Measurements from ENCODE around the gene OPCML. TPM values are rescaled to one million over a fixed set of nuclear protein-coding genes. Genes with fewer than 3 reads are reported as not detected.

OPCML gene
- polyA plus RNA-seq, 3 donors: not detected

DNA sequence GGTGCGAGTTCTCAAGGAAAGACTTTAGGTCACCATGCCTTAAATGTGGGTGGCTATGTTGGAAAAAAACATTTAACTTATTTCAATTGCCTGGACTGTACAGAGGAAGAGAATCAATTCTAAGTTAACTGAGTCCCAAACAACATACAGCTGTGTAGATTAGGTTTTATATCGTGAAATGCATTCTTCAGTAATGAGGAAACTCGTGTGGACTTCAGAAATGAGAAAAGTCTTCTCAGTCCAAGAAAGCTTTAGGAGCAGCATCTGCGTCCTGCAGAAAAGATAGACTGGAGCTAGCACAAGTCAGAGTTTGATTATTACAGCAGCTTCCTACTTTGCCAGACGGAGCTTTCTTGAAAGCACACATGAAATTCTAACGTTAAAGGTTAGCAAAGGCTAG, 673.0 kb downstream of the OPCML start:
- H3K4me3 ChIP-seq (replicated peaks in 1 of 3; ENCODE audit: low read depth in 2 of 3, low read length in 3 of 3): no peak overlapping the region
- no peaks in the 10 kb centered on the region for H3K36me3 Mint-ChIP-seq
- H3K9me3 ChIP-seq (replicated peaks in 1 of 2; ENCODE audit: control insufficient read depth in 1 of 2, insufficient read depth in 1 of 2, low read length in 2 of 2): peaks cover 5 to 8% of the 10 kb centered on the region in 2 donors
- H3K27ac Mint-ChIP-seq: no peak overlapping the region
- TF ChIP-seq, protein P1, sequence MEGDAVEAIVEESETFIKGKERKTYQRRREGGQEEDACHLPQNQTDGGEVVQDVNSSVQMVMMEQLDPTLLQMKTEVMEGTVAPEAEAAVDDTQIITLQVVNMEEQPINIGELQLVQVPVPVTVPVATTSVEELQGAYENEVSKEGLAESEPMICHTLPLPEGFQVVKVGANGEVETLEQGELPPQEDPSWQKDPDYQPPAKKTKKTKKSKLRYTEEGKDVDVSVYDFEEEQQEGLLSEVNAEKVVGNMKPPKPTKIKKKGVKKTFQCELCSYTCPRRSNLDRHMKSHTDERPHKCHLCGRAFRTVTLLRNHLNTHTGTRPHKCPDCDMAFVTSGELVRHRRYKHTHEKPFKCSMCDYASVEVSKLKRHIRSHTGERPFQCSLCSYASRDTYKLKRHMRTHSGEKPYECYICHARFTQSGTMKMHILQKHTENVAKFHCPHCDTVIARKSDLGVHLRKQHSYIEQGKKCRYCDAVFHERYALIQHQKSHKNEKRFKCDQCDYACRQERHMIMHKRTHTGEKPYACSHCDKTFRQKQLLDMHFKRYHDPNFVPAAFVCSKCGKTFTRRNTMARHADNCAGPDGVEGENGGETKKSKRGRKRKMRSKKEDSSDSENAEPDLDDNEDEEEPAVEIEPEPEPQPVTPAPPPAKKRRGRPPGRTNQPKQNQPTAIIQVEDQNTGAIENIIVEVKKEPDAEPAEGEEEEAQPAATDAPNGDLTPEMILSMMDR (IDR thresholded peaks at IDR 0.05): no peak
- H4K20me1 ChIP-seq (ENCODE audit: insufficient read depth, low read length): no peaks in the 10 kb centered on the region
- H3K9ac ChIP-seq (ENCODE audit: insufficient read depth, low read length, poor library complexity, severe bottlenecking): no peak overlapping the region
- no peaks in the 10 kb centered on the region for H3K4me1 ChIP-seq (ENCODE audit: control insufficient read depth in 1 of 2, insufficient read depth in 2 of 2, low read length in 2 of 2)
- no peak overlapping the region for H2AFZ ChIP-seq (ENCODE audit: insufficient read depth, low read depth, low read length, poor library complexity, severe bottlenecking)
- H3K27ac ChIP-seq (ENCODE audit: low read depth in 1 of 2, low read length in 2 of 2): no peak overlapping the region
- H3K79me2 ChIP-seq (ENCODE audit: insufficient read depth, low read length): no peaks in the 10 kb centered on the region
- H3K27me3 Mint-ChIP-seq (ENCODE audit: low read depth in 3 of 3): no peaks in the 10 kb centered on the region
- H3K27me3 ChIP-seq (ENCODE audit: control insufficient read depth in 2 of 2, insufficient read depth in 2 of 2, low read length in 2 of 2): no peaks in the 10 kb centered on the region
- no peak for DNase-seq
- no peaks in the 10 kb centered on the region for H3K4me1 Mint-ChIP-seq
- intact Hi-C loops (cut with micrococcal nuclease): no loop called here
- H3K9me3 Mint-ChIP-seq: peaks cover 2 to 9% (median 4%) of the 10 kb centered on the region in 7 donors
- H3K4me2 ChIP-seq (replicated peaks; ENCODE audit: extremely low read depth, low read length, poor library complexity, severe bottlenecking): no peak overlapping the region
- H3K4me3 Mint-ChIP-seq: no peak overlapping the region
- H3K36me3 ChIP-seq (replicated peaks in 1 of 2; ENCODE audit: control insufficient read depth in 1 of 2, insufficient read depth in 2 of 2, low read length in 2 of 2): no peaks in the 10 kb centered on the region
- WGBS (ENCODE audit: insufficient coverage): 78% methylated on average over 3 of the region's 6 CpGs

DNA sequence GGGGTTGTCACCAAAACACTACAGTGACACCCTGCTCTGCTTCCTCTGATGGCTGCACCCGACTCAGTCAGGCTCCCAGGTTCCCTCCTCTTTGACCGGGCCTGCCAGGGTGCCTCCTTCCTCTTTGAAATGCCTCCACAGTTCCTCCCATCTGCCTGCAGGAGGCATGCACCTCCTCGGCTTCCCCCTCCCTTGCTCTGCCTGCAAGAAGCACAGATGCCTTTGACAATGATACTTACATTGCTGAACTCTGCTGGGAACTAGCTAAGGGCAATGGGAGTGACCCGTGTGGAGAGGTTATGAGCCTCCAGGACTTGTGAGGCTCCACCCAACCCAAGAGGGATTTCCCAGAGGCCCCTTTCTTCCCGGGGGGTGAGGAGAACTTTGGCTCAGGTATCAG, 674.1 kb downstream of the OPCML start:
- Mint-ChIP-seq H3K27me3 (ENCODE audit: low read depth in 3 of 3) (no peaks in the 10 kb centered on the region), H3K4me1 (no peaks in the 10 kb centered on the region), H3K27ac (no peak overlapping the region), H3K36me3 (no peaks in the 10 kb centered on the region), H3K9me3 (peaks cover 0 to 9% (median 2%) of the 10 kb centered on the region in 7 donors), H3K4me3 (no peak overlapping the region)
- Histone ChIP-seq H3K4me1 (ENCODE audit: control insufficient read depth in 1 of 2, insufficient read depth in 2 of 2, low read length in 2 of 2) (no peaks in the 10 kb centered on the region), H3K4me3 (replicated peaks in 1 of 3; ENCODE audit: low read depth in 2 of 3, low read length in 3 of 3) (no peak overlapping the region), H3K36me3 (replicated peaks in 1 of 2; ENCODE audit: control insufficient read depth in 1 of 2, insufficient read depth in 2 of 2, low read length in 2 of 2) (no peaks in the 10 kb centered on the region), H3K9me3 (replicated peaks in 1 of 2; ENCODE audit: control insufficient read depth in 1 of 2, insufficient read depth in 1 of 2, low read length in 2 of 2) (peaks cover 4 to 5% of the 10 kb centered on the region in 2 donors), H3K9ac (ENCODE audit: insufficient read depth, low read length, poor library complexity, severe bottlenecking) (no peak overlapping the region), H3K27me3 (ENCODE audit: control insufficient read depth in 2 of 2, insufficient read depth in 2 of 2, low read length in 2 of 2) (no peaks in the 10 kb centered on the region), H4K20me1 (ENCODE audit: insufficient read depth, low read length) (no peaks in the 10 kb centered on the region), H2AFZ (ENCODE audit: insufficient read depth, low read depth, low read length, poor library complexity, severe bottlenecking) (no peak overlapping the region), H3K79me2 (ENCODE audit: insufficient read depth, low read length) (no peaks in the 10 kb centered on the region), H3K4me2 (replicated peaks; ENCODE audit: extremely low read depth, low read length, poor library complexity, severe bottlenecking) (no peak overlapping the region), H3K27ac (ENCODE audit: low read depth in 1 of 2, low read length in 2 of 2) (no peak overlapping the region)
- intact Hi-C loops (cut with micrococcal nuclease): no loop called here
- TF ChIP-seq, protein P1 (IDR thresholded peaks at IDR 0.05): no peak
- 0% methylated on average over 2 of the region's 5 CpGs for WGBS (ENCODE audit: insufficient coverage)
- no peak for DNase-seq
